Activated CD4-positive, alpha-beta T cell treated with anti-CD3 and anti-CD28 coated beads for 48 hours (primary cell): ENCODE measurements around the gene PACSIN3.
"Not testable (repeated sequence)": the region's sequence is repeated elsewhere in the genome, so short reads cannot be mapped to it uniquely, and the experiment has no call there.

Experiments
- DNase-seq: peaks from one replicate; pipeline ENCODE4 v3.0.0-alpha.2; 2020

Gene PACSIN3

GRCh38 chr11:47186076-47186699 is at the start of gene PACSIN3:
TSS of gene PACSIN3 (minus strand) at chr11:47186434. CDS start at chr11:47182727, 3,707 bp downstream.
- peak; percentile 55 for DNase-seq

GRCh38 chr11:47235163-47235562 is 48.9 kb upstream of the PACSIN3 start:
- DNase-seq: no peak

- DNase-seq: peak; percentile 40
These were observed 48.5 kb upstream of the PACSIN3 start for GRCh38 chr11:47234669-47235100.

GRCh38 chr11:47233989-47234668 is 47.9 kb upstream of the PACSIN3 start:
- no peak for DNase-seq

- no peak for DNase-seq
These were observed 46.8 kb upstream of the PACSIN3 start for GRCh38 chr11:47233051-47233450.

- DNase-seq: no peak
These were observed 42.9 kb upstream of the PACSIN3 start for GRCh38 chr11:47229161-47229560.

GRCh38 chr11:47225552-47226400 is 39.5 kb upstream of the PACSIN3 start:
- peak; percentile 42 for DNase-seq

- DNase-seq: no peak
These were observed 36.5 kb upstream of the PACSIN3 start for GRCh38 chr11:47222696-47223095.

- no peak for DNase-seq
These were observed 34.2 kb upstream of the PACSIN3 start for GRCh38 chr11:47220401-47220821.

- DNase-seq: peak; percentile 80
These were observed 30.0 kb upstream of the PACSIN3 start for GRCh38 chr11:47216121-47216798.

GRCh38 chr11:47215366-47215910 is 29.2 kb upstream of the PACSIN3 start:
- no peak for DNase-seq

GRCh38 chr11:47213950-47214565 is 27.8 kb upstream of the PACSIN3 start:
- peak; percentile 92 for DNase-seq

- no peak for DNase-seq
These were observed 26.7 kb upstream of the PACSIN3 start for GRCh38 chr11:47212938-47213337.

GRCh38 chr11:47208628-47209027 is 22.4 kb upstream of the PACSIN3 start:
- DNase-seq: no peak

GRCh38 chr11:47208008-47208552 is 21.8 kb upstream of the PACSIN3 start:
- DNase-seq: not testable (repeated sequence)

- no peak for DNase-seq
These were observed 21.2 kb upstream of the PACSIN3 start for GRCh38 chr11:47207459-47207858.

GRCh38 chr11:47206577-47206976 is 20.3 kb upstream of the PACSIN3 start:
- not testable (repeated sequence) for DNase-seq

- no peak for DNase-seq
These were observed 18.4 kb upstream of the PACSIN3 start for GRCh38 chr11:47204637-47204989.

- DNase-seq: no peak
These were observed 16.3 kb upstream of the PACSIN3 start for GRCh38 chr11:47202576-47202975.

GRCh38 chr11:47201015-47201414 is 14.8 kb upstream of the PACSIN3 start:
- no peak for DNase-seq

- not testable (repeated sequence) for DNase-seq
These were observed 11.9 kb upstream of the PACSIN3 start for GRCh38 chr11:47198161-47198560.

GRCh38 chr11:47192111-47192510 is 5.9 kb upstream of the PACSIN3 start:
- DNase-seq: no peak
